HUES64 (cell line): ENCODE measurements around the gene PFKFB1.
A peak's percentile ranks its signal among the peaks of the same experiment; 100 is the strongest.

Experiments
- H3K27ac ChIP-seq: 2 replicates; pipeline ENCODE4 v1.7.0; 2013; ENCODE audit warnings: low read depth, low read length, inconsistent platforms
- H3K27me3 ChIP-seq: 2 replicates; pipeline ENCODE4 v1.6.1; 2013; ENCODE audit warnings: mild to moderate bottlenecking, low read length; ENCODE audit not compliant: insufficient read depth
- H3K36me3 ChIP-seq: 2 replicates; pipeline ENCODE4 v1.6.1; 2013; ENCODE audit warnings: mild to moderate bottlenecking, low read length; ENCODE audit not compliant: insufficient read depth
- H3K4me1 ChIP-seq: 2 replicates; pipeline ENCODE4 v1.6.1; 2013; ENCODE audit warnings: mild to moderate bottlenecking, low read length, moderate library complexity; ENCODE audit not compliant: insufficient read depth
- H3K4me3 ChIP-seq: 2 replicates; pipeline ENCODE4 v1.5.1; 2013; ENCODE audit warnings: mild to moderate bottlenecking, low read length, moderate library complexity
- H3K9ac ChIP-seq: 2 replicates; pipeline ENCODE4 v1.6.1; 2013; ENCODE audit warnings: mild to moderate bottlenecking, low read depth, low read length
- H3K9me3 ChIP-seq: 2 replicates; pipeline ENCODE4 v1.6.1; 2013; ENCODE audit warnings: low read depth, low read length; ENCODE audit not compliant: insufficient read depth
- WGBS: fragments of 150-250, 120-280 bp; methylation state at CpG from one replicate; pipeline ENCODE4 v1.1.7; 2013; ENCODE audit warnings: missing lambda C conversion rate; 5-methylcytosine and 5-hydroxymethylcytosine counted together

PFKFB1 gene

DNA sequence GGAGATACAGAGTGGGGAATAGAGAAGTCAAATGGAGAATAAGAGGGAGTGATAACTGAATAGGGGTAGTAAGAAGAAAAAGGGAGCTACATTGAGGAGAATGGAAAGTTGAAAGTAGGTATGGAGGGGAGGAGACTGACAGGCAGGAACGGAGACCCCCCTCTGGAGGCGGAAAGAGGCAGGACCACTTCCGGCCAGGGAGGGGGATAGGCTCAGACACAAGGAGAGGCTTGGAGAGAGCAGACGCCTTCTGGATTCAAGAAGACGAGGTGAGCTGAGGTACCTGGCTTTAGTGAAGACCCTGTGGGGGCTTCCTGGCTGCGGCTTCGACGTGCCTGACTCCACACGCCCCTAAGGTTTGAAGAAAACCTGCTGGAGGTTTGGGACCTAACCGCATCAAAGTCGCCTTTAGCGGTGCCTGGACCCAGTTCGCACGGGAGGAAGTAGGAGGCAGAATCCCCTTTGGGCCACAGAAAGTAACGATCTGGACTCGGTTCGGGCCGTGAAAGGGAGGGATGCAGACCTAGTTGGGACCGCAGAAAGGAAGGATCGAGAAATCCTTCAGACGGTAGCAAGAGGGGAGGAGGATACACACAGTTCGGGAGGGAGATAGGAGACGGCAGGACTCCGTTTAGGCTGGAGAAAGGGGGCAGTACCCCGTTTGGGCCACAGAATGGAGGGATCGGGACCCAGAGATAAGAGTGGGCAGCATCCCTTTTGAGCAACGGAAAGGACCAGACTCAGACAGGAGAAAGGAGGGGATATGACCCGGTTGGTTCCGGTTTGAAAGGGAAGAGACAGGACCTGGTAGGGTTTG is 73.2 kb downstream of the PFKFB1 start, which contains the start of gene TRO:
Gene TRO, plus strand, starts transcription at position 215 of the 817 bp plus-strand sequence. CDS start 1,423 bp downstream, outside the sequence.
- peak within 1 kb of the TSS; percentile 98 for H3K4me3 ChIP-seq
- peaks cover 34% of the 10 kb centered on the region for H3K36me3 ChIP-seq
- no peaks in the 10 kb centered on the region for H3K9me3 ChIP-seq
- no peak within 1 kb of the TSS for H3K27ac ChIP-seq
- under 1% methylated on average over 29 of the region's 29 CpGs for WGBS
- 0 out of 2 replicates have a peak, but pooled peaks cover 4% of the 10 kb centered on the region for H3K4me1 ChIP-seq
- no peaks in the 10 kb centered on the region for H3K27me3 ChIP-seq
- peak within 1 kb of the TSS; percentile 71 for H3K9ac ChIP-seq

DNA sequence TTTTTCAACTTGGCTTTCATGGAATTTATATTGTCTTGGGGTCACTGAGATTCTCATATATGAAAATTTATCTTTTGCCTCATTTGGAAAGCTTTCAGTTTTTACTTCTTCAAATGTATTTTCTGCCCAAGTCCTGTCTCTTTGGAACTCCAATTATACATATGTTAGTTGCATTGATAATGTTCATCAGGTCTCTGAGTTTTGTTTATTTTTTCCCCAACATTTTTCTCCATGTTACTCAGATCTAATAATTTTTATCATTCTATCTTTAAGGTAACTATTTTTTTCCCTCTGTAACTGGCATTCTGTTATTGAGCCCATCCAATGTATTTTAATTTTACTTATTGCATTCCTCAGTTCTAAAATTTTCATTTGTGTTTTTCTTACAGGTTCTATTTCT is 84.0 kb downstream of the PFKFB1 start:
- Histone ChIP-seq H3K4me1 (no peaks in the 10 kb centered on the region), H3K9me3 (no peaks in the 10 kb centered on the region), H3K27me3 (no peaks in the 10 kb centered on the region), H3K27ac (no peak overlapping the region), H3K4me3 (no peak overlapping the region), H3K9ac (no peak overlapping the region), H3K36me3 (no peaks in the 10 kb centered on the region)

DNA sequence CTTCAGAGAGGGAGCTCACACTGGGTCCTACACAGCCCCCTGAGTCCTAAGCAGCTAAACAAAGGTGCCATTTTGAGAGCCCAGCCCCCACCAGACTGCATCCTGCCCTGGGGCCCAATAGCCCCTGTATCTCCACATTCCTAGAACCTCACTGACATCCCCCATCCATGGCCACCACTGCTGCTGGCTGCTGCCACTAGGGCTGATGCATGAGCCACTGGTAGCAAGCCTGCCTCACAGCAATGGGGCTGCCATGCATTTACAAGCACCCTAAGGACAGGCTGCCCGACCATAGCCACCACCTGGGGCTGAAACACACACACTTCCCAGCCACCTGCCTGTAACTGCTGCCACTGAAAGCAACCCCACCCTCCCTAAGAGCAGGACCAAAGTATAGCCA is 99.8 kb downstream of the PFKFB1 start:
- Histone ChIP-seq H3K36me3 (no peaks in the 10 kb centered on the region), H3K4me1 (no peaks in the 10 kb centered on the region), H3K9me3 (no peaks in the 10 kb centered on the region), H3K27me3 (no peaks in the 10 kb centered on the region), H3K4me3 (no peak overlapping the region), H3K9ac (no peak overlapping the region), H3K27ac (no peak overlapping the region)
- 72% methylated on average over 1 of the region's 1 CpG for WGBS

DNA sequence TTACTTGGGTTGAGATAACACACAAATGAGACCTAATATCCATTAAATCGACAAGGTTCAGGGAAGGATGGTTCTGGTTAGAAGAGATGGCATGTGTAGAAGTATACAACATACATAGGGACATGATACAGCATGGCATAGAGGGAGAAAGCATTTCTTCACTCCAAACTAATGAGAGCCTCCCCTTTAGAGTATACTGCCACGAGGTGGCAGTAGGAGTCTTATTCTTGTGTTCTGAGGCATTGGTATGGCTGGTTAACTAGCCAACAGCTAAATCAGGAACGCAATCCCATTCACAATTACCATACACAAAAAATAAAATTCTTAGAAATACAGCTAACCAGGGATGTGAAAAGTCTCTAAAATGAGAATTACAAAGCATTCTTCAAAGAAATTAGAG is 102.4 kb downstream of the PFKFB1 start:
- Histone ChIP-seq H3K27me3 (no peaks in the 10 kb centered on the region), H3K4me1 (no peaks in the 10 kb centered on the region), H3K4me3 (no peak overlapping the region), H3K27ac (no peak overlapping the region), H3K36me3 (no peaks in the 10 kb centered on the region), H3K9ac (no peak overlapping the region), H3K9me3 (no peaks in the 10 kb centered on the region)
- no CpG with 5 or more reads among the region's 3 CpGs for WGBS

- WGBS: 40% methylated on average over 2 of the region's 3 CpGs
- H3K4me3 ChIP-seq: no peak overlapping the region
Measured at GRCh38 chrX:54885740-54886139, 108.2 kb downstream of the PFKFB1 start.

More at GRCh38 chrX:54885740-54886139, 108.2 kb downstream of the PFKFB1 start:
- Histone ChIP-seq H3K36me3 (no peaks in the 10 kb centered on the region), H3K27ac (no peak overlapping the region), H3K9ac (no peak overlapping the region), H3K9me3 (no peaks in the 10 kb centered on the region), H3K4me1 (no peaks in the 10 kb centered on the region), H3K27me3 (no peaks in the 10 kb centered on the region)
